Activated T-cell treated with anti-CD3 and anti-CD28 coated beads for 4 hours (primary cell): ENCODE measurements around the gene PPP3CA.

Experiments
- DNase-seq: peaks from one replicate; pipeline ENCODE4 v3.0.0-alpha.2; 2020

PPP3CA gene

DNA sequence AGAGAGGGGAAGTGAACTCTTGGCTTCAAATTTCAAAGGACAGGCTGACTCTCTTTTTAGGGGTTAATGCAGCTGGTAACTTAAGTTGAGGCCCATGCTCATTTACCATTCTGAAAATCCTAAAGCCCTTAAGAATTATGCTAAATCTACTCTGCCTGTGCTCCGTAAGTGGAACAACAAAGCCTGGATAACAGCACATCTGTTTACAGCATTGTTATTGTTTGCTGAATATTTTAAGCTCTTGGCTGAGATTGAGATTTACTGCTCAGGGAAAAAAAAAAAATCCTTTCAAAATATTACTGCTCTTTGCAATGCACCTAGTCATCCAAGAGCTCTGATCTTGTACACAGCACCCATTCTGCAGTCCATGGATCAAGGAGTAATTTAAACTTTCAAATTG, 17.7 kb downstream of the PPP3CA start:
- DNase-seq, result no peak

DNA sequence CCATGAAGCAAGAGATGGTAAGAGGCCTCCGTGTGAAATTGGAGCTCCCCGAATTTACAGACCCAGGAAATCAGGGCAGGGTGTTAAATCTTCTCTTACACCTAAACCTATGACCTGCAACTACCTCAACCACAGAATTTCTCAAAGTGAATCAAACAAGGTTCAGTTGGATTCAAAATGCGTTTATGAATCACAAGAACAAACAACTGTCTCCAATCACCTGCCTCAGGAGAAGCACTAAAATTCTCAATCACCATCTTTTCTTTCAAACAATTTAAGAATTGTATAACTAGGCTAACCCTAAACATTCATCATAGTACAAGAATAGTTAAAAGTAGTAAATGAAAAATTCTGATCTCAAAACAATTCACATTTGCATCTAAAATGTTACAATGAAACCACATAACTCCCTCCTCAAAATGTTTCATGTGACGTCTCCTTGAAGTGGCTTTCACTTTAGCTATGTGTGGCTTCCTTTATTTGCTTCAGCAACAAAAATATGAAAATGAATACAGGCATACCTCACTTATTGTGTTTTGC, 19.2 kb downstream of the PPP3CA start:
- no peak for DNase-seq

DNA sequence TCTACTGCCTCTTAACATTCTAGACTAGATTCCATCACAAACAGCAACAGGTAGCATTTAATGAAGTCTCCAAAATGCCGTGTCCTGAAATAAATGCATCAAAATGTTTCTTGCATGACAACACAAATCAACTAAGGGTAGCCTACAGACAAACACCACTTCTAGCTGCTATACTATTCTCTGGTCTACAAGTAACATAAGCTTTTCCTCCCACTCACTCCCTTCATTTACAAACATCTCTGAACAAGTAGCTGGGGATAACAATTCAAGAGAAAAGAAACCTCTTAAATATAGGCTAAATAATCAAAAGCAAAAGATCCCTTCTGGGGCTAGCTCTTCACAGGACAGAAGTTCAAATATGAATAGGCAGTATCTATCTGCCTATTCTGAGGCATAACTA, 20.8 kb downstream of the PPP3CA start:
- DNase-seq, result no peak

DNA sequence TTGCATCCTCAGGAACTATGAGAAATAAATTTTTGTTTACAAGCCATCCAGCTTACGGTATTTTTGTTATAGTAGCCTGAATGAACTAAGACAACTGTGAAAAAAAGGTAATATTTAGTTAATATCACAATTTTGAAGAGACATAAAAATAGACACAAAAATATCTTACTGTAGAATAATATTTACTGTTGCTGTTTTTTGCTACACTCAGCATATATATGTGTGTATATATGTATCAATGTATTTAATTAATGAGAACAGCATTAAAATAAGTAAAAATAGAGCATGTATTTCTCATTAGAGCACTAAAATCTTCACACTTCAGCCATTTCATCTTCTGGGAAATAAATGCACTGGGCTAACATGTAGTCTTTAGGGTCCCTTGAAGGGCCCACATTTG, 24.6 kb downstream of the PPP3CA start:
- no peak for DNase-seq

DNA sequence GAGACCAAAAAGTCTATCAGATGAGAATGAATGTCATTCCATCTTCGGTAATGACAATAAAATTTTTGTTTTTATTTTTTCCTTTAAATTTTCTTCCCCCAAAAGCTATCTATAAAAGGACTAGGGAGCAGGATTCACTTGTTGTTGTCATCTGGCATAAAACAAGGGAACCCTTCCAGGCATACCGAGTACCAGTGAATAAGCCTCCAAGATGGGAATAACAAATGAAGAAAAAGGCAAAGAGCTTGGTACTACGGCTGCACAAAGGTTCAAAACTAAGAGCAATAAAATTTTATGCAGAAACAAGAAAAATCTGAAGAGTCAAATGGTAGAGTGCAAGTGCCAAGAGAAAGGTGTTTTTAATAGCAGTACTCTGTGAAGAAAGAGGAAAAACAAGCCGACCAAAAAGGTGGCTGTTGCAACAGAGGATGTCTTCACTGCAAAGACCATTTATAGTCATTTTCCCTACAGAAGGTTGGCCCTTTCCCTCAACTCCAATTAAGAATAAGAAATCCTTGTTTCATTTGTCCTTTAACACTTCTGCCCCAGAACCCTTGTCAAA, 25.8 kb downstream of the PPP3CA start:
- DNase-seq, result no peak

DNA sequence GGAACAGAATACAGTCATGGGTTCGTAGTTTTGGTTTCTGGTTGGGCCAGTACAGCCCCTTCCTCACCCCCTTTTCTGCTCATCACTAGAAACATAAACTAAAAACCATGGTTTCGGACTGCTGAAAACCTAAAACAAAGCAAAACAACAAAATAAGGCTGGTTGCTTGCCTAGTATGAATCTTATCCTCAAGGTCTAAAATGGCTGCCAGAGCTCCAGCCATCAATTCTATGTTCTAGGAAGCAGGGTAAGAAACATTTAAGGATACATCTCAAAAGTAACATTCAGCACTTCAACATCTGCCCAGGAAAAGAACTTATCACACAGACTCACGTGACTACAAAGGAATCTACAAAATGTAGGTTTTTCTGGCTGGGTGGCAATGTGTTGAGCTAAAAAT, 31.5 kb downstream of the PPP3CA start:
- no peak for DNase-seq

DNA sequence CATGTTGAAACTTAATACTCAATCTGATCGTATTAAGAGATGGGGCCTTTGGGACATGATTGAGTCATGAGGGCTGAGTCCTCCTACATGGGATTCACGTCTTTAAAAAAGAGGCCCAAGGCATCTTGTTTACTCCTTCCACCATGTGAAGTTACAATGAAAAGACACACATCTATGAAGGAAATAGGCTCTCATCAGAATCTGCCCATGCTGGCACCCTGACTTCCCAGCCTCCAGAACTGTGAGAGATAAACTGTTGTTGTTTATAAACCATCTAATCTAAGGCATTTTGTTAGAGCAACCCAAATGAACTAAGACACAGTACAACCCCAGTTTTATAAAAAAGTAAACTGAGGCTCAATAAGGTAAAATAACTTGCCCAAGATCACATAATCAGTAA, 32.3 kb downstream of the PPP3CA start:
- no peak for DNase-seq

DNA sequence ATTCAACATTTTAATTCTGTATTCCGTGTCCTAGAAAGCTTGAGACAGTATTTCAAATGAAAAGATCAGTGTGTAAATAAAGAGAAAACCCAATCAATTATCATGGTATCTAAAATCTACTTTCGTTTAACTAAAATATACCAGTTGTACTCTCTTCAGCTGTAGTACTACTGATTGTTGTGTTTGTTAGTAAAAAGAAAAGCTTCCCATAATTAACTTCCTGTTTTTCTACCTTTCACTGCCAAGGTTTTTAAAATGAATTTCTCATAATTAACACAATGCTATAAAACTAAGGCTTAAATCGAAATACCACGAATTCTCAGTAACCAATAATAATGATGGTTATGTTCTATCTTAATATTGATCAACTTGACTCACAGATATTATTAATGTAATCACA, 37.4 kb downstream of the PPP3CA start:
- no peak for DNase-seq

DNA sequence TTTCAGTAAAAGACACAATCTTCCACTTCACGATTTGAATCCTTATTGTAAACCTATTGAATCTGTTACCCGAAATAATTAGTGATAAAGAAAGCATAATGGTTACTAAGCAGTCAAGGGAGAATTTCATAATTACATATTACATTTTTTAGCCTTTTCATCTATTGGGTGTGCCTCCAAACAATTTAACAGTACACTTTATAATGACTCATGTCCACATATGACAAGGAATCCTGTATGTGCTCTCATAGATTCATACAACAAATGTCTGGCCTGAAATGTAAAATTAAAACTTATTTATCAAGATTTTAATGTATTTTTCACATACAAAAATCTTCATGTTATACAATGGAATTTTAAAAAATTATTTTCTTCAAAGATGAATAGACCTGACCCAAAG, 39.4 kb downstream of the PPP3CA start:
- no peak for DNase-seq

DNA sequence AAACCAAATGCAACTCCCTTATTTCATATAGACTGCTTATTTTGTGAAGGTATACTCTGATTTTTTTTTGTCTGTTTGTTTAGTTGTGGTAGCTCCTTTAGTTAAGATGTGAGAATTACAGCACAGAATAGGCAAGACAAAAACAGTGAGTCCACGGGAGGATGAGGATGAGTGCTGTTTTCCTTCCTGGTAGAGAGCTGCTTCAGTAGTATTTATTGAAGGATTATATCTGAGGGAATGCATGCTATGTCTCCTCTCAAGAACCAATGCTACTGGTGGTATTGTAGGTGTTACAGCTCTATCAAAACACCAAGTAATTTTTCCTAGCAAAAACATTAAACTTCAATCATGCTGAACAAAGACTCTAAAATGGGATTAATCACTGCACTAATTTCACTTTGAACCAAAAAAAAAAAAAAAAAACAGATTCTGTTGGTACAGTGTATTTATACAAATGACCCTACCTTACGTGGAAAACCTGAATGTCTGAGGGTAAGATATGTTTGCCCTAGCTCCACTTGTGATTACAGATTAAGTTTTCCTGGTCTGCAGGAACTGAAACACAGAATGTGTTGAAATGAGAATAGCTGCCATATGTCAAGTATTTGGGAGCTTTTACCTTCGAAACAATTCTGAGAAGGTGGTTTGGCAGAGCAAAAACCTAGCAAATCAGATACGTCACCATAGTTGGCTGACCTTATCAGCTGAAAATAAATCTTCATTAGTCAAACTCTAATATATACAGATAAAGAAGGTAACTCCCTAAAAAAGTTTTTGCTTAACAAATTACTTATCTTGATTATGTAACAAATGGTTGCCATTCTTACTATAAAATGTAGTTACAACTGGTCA, 40.3 kb downstream of the PPP3CA start:
- DNase-seq, result no peak

DNA sequence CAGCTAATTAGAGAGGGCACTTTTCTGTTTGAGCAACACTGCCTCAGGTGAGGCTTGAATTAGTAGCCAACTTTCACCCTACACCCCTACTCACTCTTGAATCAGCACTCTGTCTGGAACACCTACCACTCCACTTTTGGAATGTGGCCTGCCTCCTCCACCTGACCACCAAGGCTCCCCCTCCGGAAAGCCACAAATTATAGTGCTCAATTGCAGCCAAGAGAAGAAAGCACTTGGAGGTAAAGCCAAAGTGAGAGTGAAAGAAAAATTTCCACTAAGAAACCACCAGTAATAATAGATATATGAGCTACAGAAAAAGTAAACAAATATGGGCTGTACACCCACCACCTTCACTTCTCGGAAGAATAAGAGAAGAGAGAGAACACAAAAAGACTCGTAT, 41.1 kb downstream of the PPP3CA start:
- DNase-seq, result no peak

DNA sequence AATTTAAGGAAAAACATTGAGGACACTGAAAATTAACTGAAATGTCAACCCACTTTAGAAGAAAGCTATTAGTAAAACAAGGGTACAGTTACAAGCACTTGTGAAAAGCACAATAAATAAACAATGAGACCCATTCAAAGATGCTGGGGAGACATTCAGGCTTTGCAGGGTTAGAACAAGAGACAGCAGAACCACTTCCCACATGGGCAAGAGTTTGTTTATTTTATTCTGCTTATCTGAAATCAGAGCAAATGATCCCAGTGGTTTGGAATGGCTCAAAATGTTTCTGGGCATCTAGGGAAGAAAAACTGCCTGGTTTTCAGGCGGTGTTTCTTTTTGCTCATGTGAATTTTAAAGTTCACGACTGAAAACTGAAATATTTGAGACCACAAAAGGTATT, 42.4 kb downstream of the PPP3CA start:
- DNase-seq, result no peak

DNA sequence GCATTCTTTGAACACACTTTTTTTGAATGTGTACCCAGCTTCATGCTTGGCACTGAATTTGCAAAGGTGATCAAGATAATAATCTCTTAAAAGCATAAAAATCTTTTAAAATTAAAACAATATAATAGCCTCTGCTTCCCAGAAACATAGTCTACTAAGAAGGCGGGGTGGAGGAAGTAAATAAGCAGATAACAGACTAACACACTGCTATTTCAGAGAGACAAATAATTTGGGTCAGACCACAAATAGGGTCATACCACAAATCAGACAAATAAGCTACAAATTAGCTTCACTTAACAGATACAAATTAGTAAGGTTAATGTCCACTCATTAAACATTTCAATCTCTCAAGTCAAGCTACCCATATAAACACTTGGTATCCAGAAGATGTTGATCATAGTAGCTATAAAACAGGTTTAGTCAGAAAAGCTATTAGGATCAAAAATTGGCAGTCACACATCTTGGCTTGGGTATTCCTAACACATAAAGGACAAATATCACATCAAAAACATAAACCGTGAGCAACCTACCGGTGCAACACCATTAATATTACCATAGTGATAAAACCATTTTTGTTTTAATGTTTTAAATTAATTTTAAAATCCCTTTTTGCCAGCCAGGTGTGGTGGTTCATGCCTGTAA, 47.3 kb downstream of the PPP3CA start:
- no peak for DNase-seq

DNA sequence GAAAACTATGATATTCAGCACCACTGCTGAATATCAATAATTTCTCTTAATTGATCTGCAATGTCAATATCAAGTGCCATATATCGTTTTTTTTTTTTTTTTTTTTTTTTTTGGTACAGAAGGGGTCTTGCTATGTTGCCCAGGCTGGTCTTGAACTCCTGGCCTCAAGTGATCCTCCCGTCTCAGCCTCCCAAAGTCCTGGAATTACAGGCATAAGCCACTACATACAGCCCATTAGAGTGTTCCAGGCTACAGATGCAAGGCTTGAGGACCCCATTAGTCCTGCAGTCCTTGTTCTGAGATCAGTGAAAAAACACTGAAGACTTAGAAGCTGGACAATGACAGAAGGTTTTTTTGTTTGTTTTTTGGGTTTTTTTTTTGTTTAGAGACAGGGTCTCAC, 48.3 kb downstream of the PPP3CA start:
- DNase-seq, result no peak

DNA sequence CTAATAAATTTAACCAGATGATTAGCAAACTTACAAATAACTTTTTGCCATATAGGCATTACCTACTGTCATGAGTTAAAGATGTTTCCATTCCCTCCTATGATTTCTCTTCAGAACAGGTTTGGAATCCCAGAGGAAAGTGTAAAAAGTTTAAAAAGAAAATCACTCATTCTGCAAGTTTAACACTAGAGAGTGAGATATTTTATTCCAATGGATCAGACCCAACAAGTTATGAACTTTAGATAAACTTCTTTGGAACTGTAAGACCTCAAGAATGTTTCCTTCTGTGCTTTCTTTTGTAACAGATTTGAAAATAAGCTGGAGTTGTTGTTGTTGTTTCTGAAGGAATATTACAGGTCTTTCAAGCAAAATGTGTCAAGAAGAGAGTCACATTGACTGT, 51.6 kb downstream of the PPP3CA start:
- DNase-seq, result no peak

DNA sequence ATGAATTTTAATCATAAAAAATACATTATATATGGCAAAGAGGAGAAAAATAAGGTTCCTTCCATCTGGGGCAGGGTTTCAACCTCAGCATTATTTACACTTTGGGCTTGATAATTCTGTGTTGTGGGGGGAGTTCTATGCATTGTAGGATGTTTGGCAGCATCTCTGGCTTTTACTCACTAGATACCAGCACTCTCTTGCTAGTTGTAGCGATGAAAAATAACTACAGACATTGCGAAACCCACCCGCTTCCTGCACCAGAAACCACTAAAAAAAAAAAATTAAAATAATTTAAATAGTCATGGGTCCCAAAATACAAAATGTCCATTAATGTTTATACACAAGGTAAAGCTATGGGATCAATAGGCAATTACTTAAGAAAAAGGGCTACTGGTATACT, 52.7 kb downstream of the PPP3CA start:
- DNase-seq, result no peak

DNA sequence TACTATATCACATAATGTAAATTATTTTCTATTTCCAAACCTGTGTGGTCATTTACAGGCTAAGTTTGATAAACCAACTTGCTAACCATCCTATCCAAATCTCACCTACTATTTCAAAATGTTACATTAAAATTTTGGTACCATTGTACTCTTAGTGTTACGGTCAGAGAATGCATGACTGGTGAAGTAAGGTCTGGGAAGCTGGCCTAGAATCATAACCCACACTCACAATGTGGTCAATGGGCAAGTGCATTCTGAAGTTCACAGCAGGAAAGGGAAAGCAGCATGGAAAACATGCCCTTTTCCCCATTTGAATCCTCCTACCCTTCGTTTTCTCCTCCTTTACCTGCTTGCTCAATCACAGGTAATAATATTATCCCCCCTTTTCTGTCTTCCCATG, 54.4 kb downstream of the PPP3CA start:
- no peak for DNase-seq

DNA sequence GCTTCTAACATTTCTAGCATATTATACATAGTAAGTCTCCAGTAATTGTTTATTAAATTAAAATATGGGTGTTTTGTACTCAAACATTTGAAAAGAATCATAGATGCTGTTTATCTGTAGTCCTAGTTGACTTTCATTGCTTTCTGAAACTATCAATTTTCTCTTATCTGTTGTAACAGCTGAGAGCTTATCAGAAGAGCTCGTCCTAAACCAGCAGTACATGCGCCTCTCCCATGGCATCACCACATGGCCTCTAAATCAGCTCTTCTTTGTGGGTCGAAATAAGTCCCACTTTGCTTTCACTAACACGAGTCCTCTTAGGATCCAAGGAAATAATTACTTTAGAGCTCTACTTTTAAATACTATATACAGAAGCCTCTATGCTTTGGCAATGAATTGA, 55.1 kb downstream of the PPP3CA start:
- no peak for DNase-seq

DNA sequence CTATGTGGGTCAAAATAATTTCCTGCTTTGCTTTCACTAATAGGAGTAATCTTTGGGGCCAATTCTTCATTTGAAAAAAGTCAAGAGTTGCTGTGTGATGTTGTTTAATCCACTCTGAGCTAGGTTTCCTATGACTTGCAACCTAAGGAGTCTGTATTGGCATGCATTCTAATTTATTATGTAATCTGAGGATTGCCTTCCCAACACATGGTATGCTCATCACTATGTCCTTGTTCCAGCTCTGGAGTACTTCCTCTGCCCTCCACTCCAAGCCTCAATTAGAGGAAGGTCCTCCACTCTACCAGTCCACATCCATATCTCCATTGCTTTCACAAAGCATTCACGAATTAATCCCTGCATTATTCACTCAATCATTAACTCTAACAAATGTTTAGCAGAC, 56.1 kb downstream of the PPP3CA start:
- no peak for DNase-seq

DNA sequence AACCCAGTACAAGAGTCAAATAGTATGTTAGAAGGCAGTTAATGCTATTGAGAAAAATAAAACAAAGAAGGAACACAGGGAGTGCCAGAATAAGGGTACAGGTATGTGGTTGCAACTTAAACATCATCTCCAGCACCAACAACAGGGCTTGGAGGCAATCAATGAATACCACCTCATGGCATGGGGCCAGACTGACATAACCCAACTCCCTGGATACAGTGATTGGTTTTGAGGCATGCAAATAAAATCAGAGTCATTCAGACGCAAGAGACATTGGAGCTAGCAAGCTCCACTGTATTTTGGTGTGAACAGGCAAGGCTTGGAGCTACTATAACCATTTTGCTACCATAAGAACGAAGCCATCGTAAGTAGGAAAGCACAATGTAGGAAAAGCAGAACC, 56.7 kb downstream of the PPP3CA start:
- DNase-seq, result no peak

DNA sequence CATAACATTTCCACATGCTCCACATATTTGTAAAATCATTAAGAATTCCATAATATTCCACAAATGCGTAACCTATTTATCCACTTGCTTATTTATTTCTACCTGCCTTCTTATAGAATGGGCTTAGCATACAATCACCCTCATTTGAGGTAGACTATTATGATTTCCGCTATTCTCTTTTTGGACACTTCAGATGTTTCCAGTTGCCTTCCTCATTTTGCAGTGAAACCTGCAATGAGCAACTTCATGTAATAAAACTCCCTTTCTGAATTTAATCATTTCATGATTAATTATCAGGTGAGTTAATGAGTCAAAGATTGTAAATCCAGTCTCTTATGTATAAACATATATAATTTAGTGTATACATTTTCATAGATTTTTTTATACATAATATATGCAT, 58.0 kb downstream of the PPP3CA start:
- DNase-seq, result no peak

DNA sequence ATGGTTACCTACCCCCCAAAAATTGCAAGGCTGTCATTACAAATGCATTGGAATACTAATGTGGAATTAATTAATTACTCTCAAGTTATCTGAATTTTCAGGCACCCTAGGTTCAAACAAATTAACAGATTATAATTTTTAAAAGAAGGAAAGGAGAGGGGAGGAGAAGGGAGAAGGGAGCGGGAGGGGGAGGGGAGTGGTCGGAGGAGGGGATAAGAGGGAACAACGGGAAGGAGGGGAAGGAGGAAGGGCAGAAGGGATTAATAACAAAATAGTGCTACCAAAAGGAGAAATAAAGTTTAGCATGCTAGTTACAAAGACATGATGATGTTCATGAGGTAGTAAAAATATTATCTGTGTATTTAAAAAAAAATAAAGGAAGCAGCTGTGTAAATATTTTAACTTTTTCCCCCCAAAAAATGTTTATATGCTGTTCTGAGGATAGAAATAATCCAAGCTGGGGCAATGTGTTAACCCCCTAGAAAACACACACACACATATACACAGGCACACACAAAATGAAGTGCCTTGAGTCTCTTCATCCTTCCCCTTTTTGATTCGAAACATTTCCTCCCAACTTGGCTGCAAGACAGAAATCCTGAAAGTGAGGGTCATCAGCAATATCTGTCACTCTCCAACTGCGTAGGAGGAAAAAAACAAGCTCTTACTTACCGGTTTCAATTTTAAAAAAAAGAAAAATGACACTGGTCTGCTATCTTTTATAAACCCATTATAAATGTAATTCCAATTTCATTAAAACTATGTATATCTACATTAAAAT, 58.8 kb downstream of the PPP3CA start:
- no peak for DNase-seq

DNA sequence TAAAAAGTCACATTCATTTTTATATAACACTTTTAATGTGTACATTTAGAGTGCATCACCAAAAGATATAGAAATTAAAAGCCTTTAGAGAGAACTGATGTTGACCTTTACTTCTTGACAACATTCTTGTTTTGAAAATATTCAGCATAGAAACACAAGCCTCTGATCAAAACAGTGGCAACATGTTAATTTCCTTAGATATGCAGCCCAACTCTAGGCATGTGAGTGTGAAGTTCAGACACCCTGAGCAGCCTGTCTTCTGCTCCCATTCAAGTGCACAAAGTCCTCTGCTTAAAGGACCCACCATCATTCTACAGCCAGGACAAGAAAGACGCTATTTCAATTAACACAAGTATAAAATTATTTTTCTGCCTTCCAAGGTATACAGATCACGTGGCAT, 60.0 kb downstream of the PPP3CA start:
- DNase-seq, result no peak
